ENCODE results near the gene DMAC2.

- TF ChIP-seq EP300 (IDR thresholded peaks at IDR 0.05) (no peak), CTCF (IDR thresholded peaks at IDR 0.05) (no peak), POLR2A (IDR thresholded peaks at IDR 0.05) (no peak)
These were observed 17.5 kb upstream of the DMAC2 start for GRCh38 chr19:41457241-41457640.
